Transverse colon (tissue), 4 donors: ENCODE measurements around the gene PRTN3.

Source experiments
- EP300 ChIP-seq: sonication (generic); formaldehyde crosslinking; IDR thresholded peaks from one replicate; pipeline ENCODE4 v1.6.1; 2017; ENCODE audit warnings: antibody characterized with exemption, low read depth
- POLR2A ChIP-seq: fragments of 450-650 bp; IDR thresholded peaks from one replicate; pipeline ENCODE4 v1.6.1; 2016; ENCODE audit warnings: antibody characterized with exemption, mild to moderate bottlenecking, moderate library complexity
- POLR2AphosphoS5 ChIP-seq, 3 donors: sonication (generic); formaldehyde crosslinking; IDR thresholded peaks; one replicate each; pipeline ENCODE4 v1.6.1; 2016; ENCODE audit warnings: antibody characterized with exemption in 3 of 3
- TF ChIP-seq, protein P1 (sequence below), 5 experiments: fragments of 200-600 bp in 3 of 5; fragments of 450-650 bp in 2 of 5; sonication (generic) in 3 of 5; IDR thresholded peaks; 1 replicate in 2 of 5; 2 replicates in 3 of 5; pipeline ENCODE4 v1.5.1; 2016 to 2017; ENCODE audit warnings: antibody characterized with exemption in 5 of 5, inconsistent platforms in 3 of 5, mild to moderate bottlenecking in 2 of 5, moderate library complexity in 1 of 5

DNA sequence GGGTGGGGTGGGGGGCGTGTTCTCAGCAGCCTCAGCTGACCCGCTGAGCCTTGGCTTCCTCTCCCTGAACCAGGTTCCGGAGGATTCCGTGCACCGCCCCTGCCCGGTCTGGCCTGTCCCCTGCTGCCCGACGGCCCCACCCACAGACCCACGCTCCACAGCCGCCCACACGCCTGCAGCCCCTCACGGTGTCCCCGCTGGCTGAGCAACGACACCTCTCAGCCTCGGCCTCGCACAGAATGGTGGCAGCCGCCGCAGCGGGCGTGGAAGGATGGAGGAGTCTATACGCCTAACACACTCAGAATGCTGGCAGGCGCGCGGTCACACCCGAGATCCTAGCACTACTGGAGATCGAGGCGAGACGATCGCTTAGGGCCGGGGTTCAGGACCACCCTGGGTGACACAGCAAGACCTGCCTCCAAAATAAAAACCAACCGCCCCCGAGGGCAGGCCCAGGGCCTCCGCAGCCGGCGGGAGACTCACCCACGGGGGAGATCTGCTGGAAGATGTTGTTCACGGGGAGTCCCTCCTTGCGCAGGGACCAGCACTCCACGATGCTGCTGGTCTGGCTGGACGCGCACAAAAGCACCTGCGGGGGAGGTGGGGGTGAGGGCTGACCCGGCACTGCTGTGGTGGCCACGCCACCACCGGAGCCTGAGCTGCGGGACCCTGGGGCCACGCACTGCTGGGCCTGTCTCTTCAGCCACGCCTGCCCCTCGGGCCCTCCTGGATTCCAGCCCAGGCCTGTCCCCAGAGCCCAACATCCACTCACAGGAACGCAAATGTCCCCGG lies 43.8 kb downstream of the PRTN3 start:
- TF ChIP-seq, protein P1, sequence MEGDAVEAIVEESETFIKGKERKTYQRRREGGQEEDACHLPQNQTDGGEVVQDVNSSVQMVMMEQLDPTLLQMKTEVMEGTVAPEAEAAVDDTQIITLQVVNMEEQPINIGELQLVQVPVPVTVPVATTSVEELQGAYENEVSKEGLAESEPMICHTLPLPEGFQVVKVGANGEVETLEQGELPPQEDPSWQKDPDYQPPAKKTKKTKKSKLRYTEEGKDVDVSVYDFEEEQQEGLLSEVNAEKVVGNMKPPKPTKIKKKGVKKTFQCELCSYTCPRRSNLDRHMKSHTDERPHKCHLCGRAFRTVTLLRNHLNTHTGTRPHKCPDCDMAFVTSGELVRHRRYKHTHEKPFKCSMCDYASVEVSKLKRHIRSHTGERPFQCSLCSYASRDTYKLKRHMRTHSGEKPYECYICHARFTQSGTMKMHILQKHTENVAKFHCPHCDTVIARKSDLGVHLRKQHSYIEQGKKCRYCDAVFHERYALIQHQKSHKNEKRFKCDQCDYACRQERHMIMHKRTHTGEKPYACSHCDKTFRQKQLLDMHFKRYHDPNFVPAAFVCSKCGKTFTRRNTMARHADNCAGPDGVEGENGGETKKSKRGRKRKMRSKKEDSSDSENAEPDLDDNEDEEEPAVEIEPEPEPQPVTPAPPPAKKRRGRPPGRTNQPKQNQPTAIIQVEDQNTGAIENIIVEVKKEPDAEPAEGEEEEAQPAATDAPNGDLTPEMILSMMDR (IDR thresholded peaks at IDR 0.05) = no peak
- TF ChIP-seq POLR2A (no peak), POLR2AphosphoS5 (IDR thresholded peaks at IDR 0.05) (no peak), EP300 (no peak)
